ENCODE data around the gene CCDC197. TPM values are rescaled to one million over a fixed set of nuclear protein-coding genes. Genes with fewer than 3 reads are reported as not detected.
A peak's percentile ranks its signal among the peaks of the same experiment; 100 is the strongest.

Gene CCDC197
- total RNA-seq, 2 experiments from 2014 or later, result 0.44 to 0.69 TPM

- no peak overlapping the region for H3K27ac Mint-ChIP-seq
- H3K36me3 Mint-ChIP-seq, result no peaks in the 10 kb centered on the region
- ChIA-PET CTCF (interaction anchor here (0.9 to 8.4 kb wide), 9 partner anchors 8 to 101 kb away, joined by 3 to 187 read pairs (median 23); partner anchors contain the start of genes DDX24, IFI27L1 and IFI27L2), POLR2A (no interaction called here)
- no peaks in the 10 kb centered on the region for H3K27me3 Mint-ChIP-seq
- intact Hi-C loops (cut with micrococcal nuclease), result loop anchor here (5.0 kb wide), 1 partner anchor 449 kb away; no protein-coding TSS in a partner anchor
- DNase-seq, result no peak
- H3K9me3 Mint-ChIP-seq, result no peaks in the 10 kb centered on the region
- no peak overlapping the region for H3K4me3 Mint-ChIP-seq
- peaks cover 3% of the 10 kb centered on the region for H3K4me1 Mint-ChIP-seq (ENCODE audit: low read depth)
These were observed 40.9 kb downstream of the CCDC197 start for GRCh38 chr14:94037954-94038353.

GRCh38 chr14:94038510-94038909 lies 41.4 kb downstream of the CCDC197 start:
- DNase-seq, result no peak
- CTCF ChIA-PET, result interaction anchor here (0.9 to 8.4 kb wide), 6 partner anchors 10 to 101 kb away, joined by 3 to 187 read pairs (median 32); partner anchors contain the start of genes DDX24, IFI27L1 and IFI27L2
- no peaks in the 10 kb centered on the region for H3K27me3 Mint-ChIP-seq
- POLR2A ChIA-PET, result no interaction called here
- no peaks in the 10 kb centered on the region for H3K9me3 Mint-ChIP-seq
- no peaks in the 10 kb centered on the region for H3K36me3 Mint-ChIP-seq
- intact Hi-C loops (cut with micrococcal nuclease), result loop anchor here (5.0 kb wide), 1 partner anchor 449 kb away; no protein-coding TSS in a partner anchor
- no peak overlapping the region for H3K4me3 Mint-ChIP-seq
- H3K4me1 Mint-ChIP-seq (ENCODE audit: low read depth), result peaks cover 3% of the 10 kb centered on the region
- H3K27ac Mint-ChIP-seq, result no peak overlapping the region

- Mint-ChIP-seq H3K27ac (no peak overlapping the region), H3K36me3 (no peaks in the 10 kb centered on the region), H3K9me3 (no peaks in the 10 kb centered on the region), H3K27me3 (no peaks in the 10 kb centered on the region), H3K4me1 (ENCODE audit: low read depth) (peaks cover 3% of the 10 kb centered on the region), H3K4me3 (no peak overlapping the region)
- ChIA-PET POLR2A (no interaction called here), CTCF (interaction anchor here (0.7 to 8.4 kb wide), 6 partner anchors 11 to 100 kb away, joined by 3 to 187 read pairs (median 30); partner anchors contain the start of genes DDX24, IFI27L1 and IFI27L2)
- DNase-seq, result no peak
- intact Hi-C loops (cut with micrococcal nuclease), result loop anchor here (5.0 kb wide), 1 partner anchor 448 kb away; no protein-coding TSS in a partner anchor
These were observed 42.0 kb downstream of the CCDC197 start for GRCh38 chr14:94038921-94039629.

- Mint-ChIP-seq H3K9me3 (no peaks in the 10 kb centered on the region), H3K36me3 (peaks cover 4% of the 10 kb centered on the region), H3K27me3 (no peaks in the 10 kb centered on the region), H3K4me1 (ENCODE audit: low read depth) (peaks cover 3% of the 10 kb centered on the region), H3K27ac (no peak overlapping the region), H3K4me3 (no peak overlapping the region)
- ChIA-PET CTCF (interaction anchor here (1.0 to 8.4 kb wide), 3 partner anchors 10 to 100 kb away, joined by 3 to 187 read pairs (median 5); no protein-coding TSS in a partner anchor), POLR2A (no interaction called here)
- intact Hi-C loops (cut with micrococcal nuclease), result no loop called here
- DNase-seq, result no peak
These were observed 43.1 kb downstream of the CCDC197 start for GRCh38 chr14:94040247-94040646.

- Mint-ChIP-seq H3K4me3 (no peak overlapping the region), H3K9me3 (no peaks in the 10 kb centered on the region), H3K4me1 (ENCODE audit: low read depth) (peaks cover 3% of the 10 kb centered on the region), H3K36me3 (peaks cover 4% of the 10 kb centered on the region), H3K27me3 (no peaks in the 10 kb centered on the region), H3K27ac (no peak overlapping the region)
- ChIA-PET POLR2A (no interaction called here), CTCF (no interaction called here)
- no peak for DNase-seq
- intact Hi-C loops (cut with micrococcal nuclease), result no loop called here
These were observed 43.7 kb downstream of the CCDC197 start for GRCh38 chr14:94040796-94041195.

- CTCF ChIA-PET, result interaction anchor here (1.0 kb wide), 1 partner anchor 90 kb away, joined by 3 read pairs; no protein-coding TSS in a partner anchor
- Mint-ChIP-seq H3K4me1 (ENCODE audit: low read depth) (peaks cover 1% of the 10 kb centered on the region), H3K27me3 (no peaks in the 10 kb centered on the region), H3K9me3 (no peaks in the 10 kb centered on the region), H3K4me3 (no peak overlapping the region), H3K36me3 (peaks cover 4% of the 10 kb centered on the region), H3K27ac (no peak overlapping the region)
- intact Hi-C loops (cut with micrococcal nuclease), result no loop called here
- POLR2A ChIA-PET, result no interaction called here
- no peak for DNase-seq
These were observed 44.6 kb downstream of the CCDC197 start for GRCh38 chr14:94041551-94042346.

- Mint-ChIP-seq H3K4me1 (ENCODE audit: low read depth) (no peaks in the 10 kb centered on the region), H3K36me3 (peaks cover 6% of the 10 kb centered on the region), H3K27ac (no peak overlapping the region), H3K9me3 (no peaks in the 10 kb centered on the region), H3K27me3 (no peaks in the 10 kb centered on the region), H3K4me3 (no peak overlapping the region)
- POLR2A ChIA-PET, result no interaction called here
- no peak for DNase-seq
- CTCF ChIA-PET, result interaction anchor here (0.9 to 1.7 kb wide), 4 partner anchors 9 to 138 kb away, joined by 3 to 7 read pairs (median 4); no protein-coding TSS in a partner anchor
- intact Hi-C loops (cut with micrococcal nuclease), result no loop called here
These were observed 45.5 kb downstream of the CCDC197 start for GRCh38 chr14:94042433-94043091.

GRCh38 chr14:94043111-94043755 lies 46.1 kb downstream of the CCDC197 start:
- H3K4me1 Mint-ChIP-seq (ENCODE audit: low read depth), result no peaks in the 10 kb centered on the region
- DNase-seq, result no peak
- H3K9me3 Mint-ChIP-seq, result no peaks in the 10 kb centered on the region
- CTCF ChIA-PET, result interaction anchor here (0.9 to 1.7 kb wide), 4 partner anchors 10 to 137 kb away, joined by 3 to 7 read pairs (median 4); no protein-coding TSS in a partner anchor
- H3K36me3 Mint-ChIP-seq, result peaks cover 10% of the 10 kb centered on the region
- intact Hi-C loops (cut with micrococcal nuclease), result no loop called here
- POLR2A ChIA-PET, result no interaction called here
- no peak overlapping the region for H3K27ac Mint-ChIP-seq
- H3K27me3 Mint-ChIP-seq, result no peaks in the 10 kb centered on the region
- H3K4me3 Mint-ChIP-seq, result no peak overlapping the region

GRCh38 chr14:94043756-94044475 lies 46.8 kb downstream of the CCDC197 start:
- Mint-ChIP-seq H3K27me3 (no peaks in the 10 kb centered on the region), H3K36me3 (peaks cover 13% of the 10 kb centered on the region), H3K9me3 (no peaks in the 10 kb centered on the region), H3K4me3 (no peak overlapping the region), H3K4me1 (ENCODE audit: low read depth) (no peaks in the 10 kb centered on the region), H3K27ac (no peak overlapping the region)
- ChIA-PET POLR2A (interaction anchor here (0.6 kb wide), 1 partner anchor 9 kb away, joined by 4 read pairs; no protein-coding TSS in a partner anchor), CTCF (interaction anchor here (1.0 to 1.7 kb wide), 3 partner anchors 11 to 104 kb away, joined by 3 to 5 read pairs (median 4); no protein-coding TSS in a partner anchor)
- intact Hi-C loops (cut with micrococcal nuclease), result no loop called here
- no peak for DNase-seq

- POLR2A ChIA-PET, result interaction anchor here (0.5 to 0.6 kb wide), 2 partner anchors 9 to 31 kb away, joined by 3 to 4 read pairs; no protein-coding TSS in a partner anchor
- Mint-ChIP-seq H3K36me3 (peaks cover 13% of the 10 kb centered on the region), H3K4me1 (ENCODE audit: low read depth) (no peaks in the 10 kb centered on the region), H3K27me3 (no peaks in the 10 kb centered on the region), H3K27ac (no peak overlapping the region), H3K4me3 (no peak overlapping the region), H3K9me3 (no peaks in the 10 kb centered on the region)
- intact Hi-C loops (cut with micrococcal nuclease), result no loop called here
- peak; percentile 8 for DNase-seq
- CTCF ChIA-PET, result interaction anchor here (1.0 to 2.2 kb wide), 2 partner anchors 8 to 105 kb away, joined by 3 to 10 read pairs; no protein-coding TSS in a partner anchor
These were observed 47.5 kb downstream of the CCDC197 start for GRCh38 chr14:94044476-94045091.

Data from activated CD4-positive, alpha-beta memory T cell treated with anti-CD3 and anti-CD28 coated beads for 36 hours (primary cell).